GM23338 (cell line): ENCODE results near the gene DENND4C. TPM values are rescaled to one million over a fixed set of nuclear protein-coding genes. Genes with fewer than 3 reads are reported as not detected.
A peak's percentile ranks its signal among the peaks of the same experiment; 100 is the strongest.

ENCODE experiments used
- ATAC-seq: fragments of 200-7000 bp; cut with Tn5 transposase; 3 replicates; pipeline ENCODE4 v1.9.1; 2020
- DNase-seq: peaks from one replicate; pipeline ENCODE4 v3.0.0-alpha.2; 2015; ENCODE audit warnings: low spot score
- H2AFZ ChIP-seq: fragments of 200-600 bp; sonication (generic); 2 replicates; pipeline ENCODE4 v1.8.0; 2016; ENCODE audit warnings: antibody characterized with exemption, mild to moderate bottlenecking, moderate library complexity
- H3F3A ChIP-seq: fragments of 200-600 bp; sonication (generic); replicated peaks from 2 replicates; pipeline ENCODE4 v1.8.0; 2017; ENCODE audit warnings: antibody characterized with exemption, mixed run types, low read depth
- H3K27ac ChIP-seq: fragments of 200-600 bp; sonication (generic); 2 replicates; pipeline ENCODE4 v1.6.1; 2016; ENCODE audit warnings: low read depth
- H3K27me3 ChIP-seq: fragments of 200-600 bp; sonication (generic); 2 replicates; pipeline ENCODE4 v1.8.0; 2016; ENCODE audit warnings: mild to moderate bottlenecking, mixed run types, moderate library complexity; ENCODE audit not compliant: insufficient read depth
- H3K36me3 ChIP-seq: fragments of 200-600 bp; sonication (generic); 2 replicates; pipeline ENCODE4 v1.8.0; 2016; ENCODE audit warnings: mild to moderate bottlenecking; ENCODE audit not compliant: insufficient read depth
- H3K4me1 ChIP-seq: fragments of 200-600 bp; sonication (generic); 2 replicates; pipeline ENCODE4 v1.8.0; 2016; ENCODE audit warnings: mild to moderate bottlenecking, moderate library complexity; ENCODE audit not compliant: insufficient read depth
- H3K4me2 ChIP-seq: fragments of 200-600 bp; sonication (generic); 2 replicates; pipeline ENCODE4 v1.7.1; 2017; ENCODE audit warnings: mixed run types
- H3K4me3 ChIP-seq: fragments of 200-600 bp; sonication (generic); 2 replicates; pipeline ENCODE4 v1.6.1; 2016; ENCODE audit warnings: mixed run types
- H3K79me2 ChIP-seq: fragments of 200-600 bp; sonication (generic); replicated peaks from 2 replicates; pipeline ENCODE4 v1.8.0; 2017; ENCODE audit warnings: mild to moderate bottlenecking; ENCODE audit not compliant: insufficient read depth
- H3K9me2 ChIP-seq: fragments of 200-600 bp; sonication (generic); 2 replicates; pipeline ENCODE4 v1.8.0; 2017; ENCODE audit not compliant: insufficient read depth
- H4K20me1 ChIP-seq: fragments of 200-600 bp; sonication (generic); replicated peaks from 2 replicates; pipeline ENCODE4 v1.8.0; 2017; ENCODE audit warnings: mild to moderate bottlenecking; ENCODE audit not compliant: insufficient read depth
- H3K27ac Mint-ChIP-seq: 2 replicates; pipeline ENCODE4 v1.8.0; 2020; ENCODE audit warnings: inconsistent platforms, mild to moderate bottlenecking, moderate library complexity, mixed read lengths
- H3K27me3 Mint-ChIP-seq: 3 replicates; pipeline ENCODE4 v1.8.0; 2022; ENCODE audit warnings: low read depth, mild to moderate bottlenecking, moderate library complexity, mixed read lengths, inconsistent platforms; ENCODE audit not compliant: insufficient read depth, poor library complexity
- H3K36me3 Mint-ChIP-seq: 3 replicates; pipeline ENCODE4 v1.8.0; 2021; ENCODE audit warnings: low read depth, mild to moderate bottlenecking, inconsistent platforms, moderate library complexity, mixed read lengths
- H3K4me1 Mint-ChIP-seq: 3 replicates; pipeline ENCODE4 v1.8.0; 2020; ENCODE audit warnings: mild to moderate bottlenecking, inconsistent platforms, mixed read lengths
- H3K4me3 Mint-ChIP-seq: 3 replicates; pipeline ENCODE4 v1.8.0; 2021; ENCODE audit warnings: moderate library complexity, mild to moderate bottlenecking, inconsistent platforms, mixed read lengths
- H3K9me3 Mint-ChIP-seq: 3 replicates; pipeline ENCODE4 v1.8.0; 2020; ENCODE audit warnings: moderate library complexity, mild to moderate bottlenecking, inconsistent platforms, mixed read lengths
- CREB1 ChIP-seq: fragments of 250-450 bp; sonication (Bioruptor Pico); IDR thresholded peaks from 2 replicates; pipeline ENCODE4 v1.5.0; 2020; ENCODE audit warnings: low read depth, mild to moderate bottlenecking, moderate library complexity
- CTCF ChIP-seq, 2 experiments: fragments of 200-600 bp in 1 of 2; sonication (generic) in 1 of 2; conservative IDR thresholded peaks; 2 replicates each; pipeline versions ENCODE4 v1.5.1 to v1.6.1; 2016 to 2017; ENCODE audit warnings: antibody characterized with exemption in 2 of 2, low read depth in 2 of 2, mild to moderate bottlenecking in 2 of 2, moderate library complexity in 1 of 2
- ETS1 ChIP-seq: IDR thresholded peaks from 2 replicates; pipeline ENCODE4 v1.6.1; 2016; ENCODE audit warnings: antibody characterized with exemption
- EZH2phosphoT487 ChIP-seq: fragments of 200-600 bp; sonication (generic); IDR thresholded peaks from one replicate; pipeline ENCODE4 v1.8.1; 2018; ENCODE audit warnings: antibody characterized with exemption; ENCODE audit not compliant: unreplicated experiment
- JUNB ChIP-seq: IDR thresholded peaks from one replicate; pipeline ENCODE4 v1.6.1; 2016; ENCODE audit warnings: antibody characterized with exemption; ENCODE audit not compliant: unreplicated experiment
- NANOG ChIP-seq: IDR thresholded peaks from 2 replicates; pipeline ENCODE4 v1.6.1; 2016; ENCODE audit warnings: antibody characterized with exemption, borderline replicate concordance
- POLR2AphosphoS5 ChIP-seq: IDR thresholded peaks from 2 replicates; pipeline ENCODE4 v1.6.1; 2016; ENCODE audit warnings: antibody characterized with exemption, low read depth
- REST ChIP-seq: IDR thresholded peaks from one replicate; pipeline ENCODE4 v1.6.1; 2018; ENCODE audit warnings: antibody characterized with exemption; ENCODE audit not compliant: unreplicated experiment
- ZNF114 ChIP-seq: fragments of 250-450 bp; sonication (Bioruptor Pico); IDR thresholded peaks from 2 replicates; pipeline ENCODE4 v1.5.0; 2020; ENCODE audit warnings: mild to moderate bottlenecking, moderate library complexity
- ZNF331 ChIP-seq: fragments of 250-450 bp; sonication (Bioruptor Pico); IDR thresholded peaks from 2 replicates; pipeline ENCODE4 v1.5.0; 2020; ENCODE audit warnings: low read depth, mild to moderate bottlenecking, moderate library complexity
- polyA plus RNA-seq: library from polyadenylated mRNA; unstranded; fragments of >200 nt; fragmentation: Nextera tagmentation; extraction: Ambion mirVana; gene quantifications from 2 replicates; pipeline ENCODE4 v1.2.1, GENCODE V29; 2016
- total RNA-seq: library from RNA; depleted of rRNA; stranded (reverse); fragments of >200 nt; shearing (Covaris generic); gene quantifications from 2 replicates; pipeline ENCODE4 v1.2.3, GENCODE V29; 2014
- TF ChIP-seq, protein P1 (sequence below): fragments of 250-450 bp; sonication (Bioruptor Pico); IDR thresholded peaks from 2 replicates; pipeline ENCODE4 v1.5.0; 2020; ENCODE audit warnings: mild to moderate bottlenecking, moderate library complexity

DENND4C gene
- total and polyA plus RNA-seq, 2 experiments from 2014 or later, result 6.4 to 30.8 TPM

DNA sequence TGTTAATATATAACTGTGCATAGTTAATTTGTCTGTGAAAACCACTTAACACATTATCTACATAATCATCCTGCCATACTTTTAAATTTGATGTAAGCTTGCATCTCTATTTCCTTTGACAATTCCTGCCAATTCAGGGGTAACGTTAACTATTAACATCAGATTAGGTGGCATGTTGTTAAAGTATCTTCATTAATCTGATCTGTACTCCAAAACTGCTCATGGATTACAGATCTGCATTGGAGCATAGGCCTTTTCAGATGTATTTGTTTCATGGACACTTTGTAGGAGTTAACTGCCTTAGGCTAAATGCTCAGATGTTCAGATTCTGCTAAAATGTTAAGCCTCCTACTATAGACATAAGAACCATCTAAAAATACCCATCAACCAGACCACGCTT, 146.4 kb downstream of the DENND4C start (continued):
- TF ChIP-seq, protein P1, sequence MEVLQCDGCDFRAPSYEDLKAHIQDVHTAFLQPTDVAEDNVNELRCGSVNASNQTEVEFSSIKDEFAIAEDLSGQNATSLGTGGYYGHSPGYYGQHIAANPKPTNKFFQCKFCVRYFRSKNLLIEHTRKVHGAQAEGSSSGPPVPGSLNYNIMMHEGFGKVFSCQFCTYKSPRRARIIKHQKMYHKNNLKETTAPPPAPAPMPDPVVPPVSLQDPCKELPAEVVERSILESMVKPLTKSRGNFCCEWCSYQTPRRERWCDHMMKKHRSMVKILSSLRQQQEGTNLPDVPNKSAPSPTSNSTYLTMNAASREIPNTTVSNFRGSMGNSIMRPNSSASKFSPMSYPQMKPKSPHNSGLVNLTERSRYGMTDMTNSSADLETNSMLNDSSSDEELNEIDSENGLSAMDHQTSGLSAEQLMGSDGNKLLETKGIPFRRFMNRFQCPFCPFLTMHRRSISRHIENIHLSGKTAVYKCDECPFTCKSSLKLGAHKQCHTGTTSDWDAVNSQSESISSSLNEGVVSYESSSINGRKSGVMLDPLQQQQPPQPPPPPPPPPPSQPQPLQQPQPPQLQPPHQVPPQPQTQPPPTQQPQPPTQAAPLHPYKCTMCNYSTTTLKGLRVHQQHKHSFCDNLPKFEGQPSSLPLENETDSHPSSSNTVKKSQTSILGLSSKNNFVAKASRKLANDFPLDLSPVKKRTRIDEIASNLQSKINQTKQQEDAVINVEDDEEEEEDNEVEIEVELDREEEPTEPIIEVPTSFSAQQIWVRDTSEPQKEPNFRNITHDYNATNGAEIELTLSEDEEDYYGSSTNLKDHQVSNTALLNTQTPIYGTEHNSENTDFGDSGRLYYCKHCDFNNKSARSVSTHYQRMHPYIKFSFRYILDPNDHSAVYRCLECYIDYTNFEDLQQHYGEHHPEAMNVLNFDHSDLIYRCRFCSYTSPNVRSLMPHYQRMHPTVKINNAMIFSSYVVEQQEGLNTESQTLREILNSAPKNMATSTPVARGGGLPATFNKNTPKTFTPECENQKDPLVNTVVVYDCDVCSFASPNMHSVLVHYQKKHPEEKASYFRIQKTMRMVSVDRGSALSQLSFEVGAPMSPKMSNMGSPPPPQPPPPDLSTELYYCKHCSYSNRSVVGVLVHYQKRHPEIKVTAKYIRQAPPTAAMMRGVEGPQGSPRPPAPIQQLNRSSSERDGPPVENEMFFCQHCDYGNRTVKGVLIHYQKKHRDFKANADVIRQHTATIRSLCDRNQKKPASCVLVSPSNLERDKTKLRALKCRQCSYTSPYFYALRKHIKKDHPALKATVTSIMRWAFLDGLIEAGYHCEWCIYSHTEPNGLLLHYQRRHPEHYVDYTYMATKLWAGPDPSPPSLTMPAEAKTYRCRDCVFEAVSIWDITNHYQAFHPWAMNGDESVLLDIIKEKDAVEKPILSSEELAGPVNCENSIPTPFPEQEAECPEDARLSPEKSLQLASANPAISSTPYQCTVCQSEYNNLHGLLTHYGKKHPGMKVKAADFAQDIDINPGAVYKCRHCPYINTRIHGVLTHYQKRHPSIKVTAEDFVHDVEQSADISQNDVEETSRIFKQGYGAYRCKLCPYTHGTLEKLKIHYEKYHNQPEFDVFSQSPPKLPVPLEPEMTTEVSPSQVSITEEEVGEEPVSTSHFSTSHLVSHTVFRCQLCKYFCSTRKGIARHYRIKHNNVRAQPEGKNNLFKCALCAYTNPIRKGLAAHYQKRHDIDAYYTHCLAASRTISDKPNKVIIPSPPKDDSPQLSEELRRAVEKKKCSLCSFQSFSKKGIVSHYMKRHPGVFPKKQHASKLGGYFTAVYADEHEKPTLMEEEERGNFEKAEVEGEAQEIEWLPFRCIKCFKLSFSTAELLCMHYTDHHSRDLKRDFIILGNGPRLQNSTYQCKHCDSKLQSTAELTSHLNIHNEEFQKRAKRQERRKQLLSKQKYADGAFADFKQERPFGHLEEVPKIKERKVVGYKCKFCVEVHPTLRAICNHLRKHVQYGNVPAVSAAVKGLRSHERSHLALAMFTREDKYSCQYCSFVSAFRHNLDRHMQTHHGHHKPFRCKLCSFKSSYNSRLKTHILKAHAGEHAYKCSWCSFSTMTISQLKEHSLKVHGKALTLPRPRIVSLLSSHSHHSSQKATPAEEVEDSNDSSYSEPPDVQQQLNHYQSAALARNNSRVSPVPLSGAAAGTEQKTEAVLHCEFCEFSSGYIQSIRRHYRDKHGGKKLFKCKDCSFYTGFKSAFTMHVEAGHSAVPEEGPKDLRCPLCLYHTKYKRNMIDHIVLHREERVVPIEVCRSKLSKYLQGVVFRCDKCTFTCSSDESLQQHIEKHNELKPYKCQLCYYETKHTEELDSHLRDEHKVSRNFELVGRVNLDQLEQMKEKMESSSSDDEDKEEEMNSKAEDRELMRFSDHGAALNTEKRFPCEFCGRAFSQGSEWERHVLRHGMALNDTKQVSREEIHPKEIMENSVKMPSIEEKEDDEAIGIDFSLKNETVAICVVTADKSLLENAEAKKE (CRISPR knock-in tag), result no peak
- TF ChIP-seq ETS1 (no peak), CREB1 (CRISPR knock-in tag) (no peak), NANOG (no peak), EZH2phosphoT487 (no peak), JUNB (no peak)

GRCh38 chr9:19378164-19378563, 147.7 kb downstream of the DENND4C start:
- DNase-seq (no peak), ATAC-seq (no peak)
- Histone ChIP-seq H3K79me2 (peaks cover 35% of the 10 kb centered on the region), H3K4me3 (peak overlapping the region; percentile 97), H3K27me3 (no peaks in the 10 kb centered on the region), H3F3A (peaks cover 45% of the 10 kb centered on the region), H3K27ac (peak overlapping the region; percentile 96), H3K36me3 (peaks cover 46% of the 10 kb centered on the region), H3K4me2 (peak overlapping the region; percentile 99), H4K20me1 (peaks cover 27% of the 10 kb centered on the region), H2AFZ (no peak overlapping the region), H3K4me1 (peaks cover 23% of the 10 kb centered on the region), H3K9me2 (no peaks in the 10 kb centered on the region)
- peaks cover 26% of the 10 kb centered on the region for H3K27me3 Mint-ChIP-seq
- peaks cover 23% of the 10 kb centered on the region for H3K4me1 Mint-ChIP-seq
- H3K36me3 Mint-ChIP-seq, result peaks cover 72% of the 10 kb centered on the region
- H3K27ac Mint-ChIP-seq, result peak overlapping the region; percentile 100
- H3K9me3 Mint-ChIP-seq, result peaks cover 3% of the 10 kb centered on the region; the same call in 2 of the 3 replicates
- peak overlapping the region; percentile 100 for H3K4me3 Mint-ChIP-seq
- no peak for TF ChIP-seq EZH2phosphoT487
- TF ChIP-seq ZNF114 (CRISPR knock-in tag), result no peak
- TF ChIP-seq POLR2AphosphoS5, result no peak
- TF ChIP-seq REST, result no peak
- no peak for TF ChIP-seq NANOG
- TF ChIP-seq ETS1, result no peak
- no peak for TF ChIP-seq CTCF (conservative IDR thresholded peaks at IDR 0.05; ENCODE audit: low read depth in 2 of 2)
- no peak for TF ChIP-seq ZNF331
